CD4-positive, alpha-beta T cell treated with Interleukin-4 for 1 hour (primary cell): ENCODE results near the gene CPSF2.

ENCODE experiments used
- DNase-seq, 2 donors: peaks; one replicate each; pipeline ENCODE4 v3.0.0-alpha.2; 2020 to 2022

The CPSF2 gene

GRCh38 chr14:92121670-92122350, at the start of gene CPSF2, which contains the start of gene NDUFB1:
CPSF2 (plus strand) TSS chr14:92121969; CDS start chr14:92130985, 9,016 bp downstream.
NDUFB1 (minus strand) TSS chr14:92121706; CDS start chr14:92117637, 4,069 bp downstream.
- DNase-seq, result peak; percentile 79 to 88

GRCh38 chr14:92074555-92074954, 47.2 kb upstream of the CPSF2 start:
- no peak for DNase-seq

GRCh38 chr14:92088494-92088893, 33.3 kb upstream of the CPSF2 start:
- DNase-seq, result no peak

- peak; percentile 4 to 17 for DNase-seq
Observed at GRCh38 chr14:92093320-92093719, 28.4 kb upstream of the CPSF2 start.

DNA sequence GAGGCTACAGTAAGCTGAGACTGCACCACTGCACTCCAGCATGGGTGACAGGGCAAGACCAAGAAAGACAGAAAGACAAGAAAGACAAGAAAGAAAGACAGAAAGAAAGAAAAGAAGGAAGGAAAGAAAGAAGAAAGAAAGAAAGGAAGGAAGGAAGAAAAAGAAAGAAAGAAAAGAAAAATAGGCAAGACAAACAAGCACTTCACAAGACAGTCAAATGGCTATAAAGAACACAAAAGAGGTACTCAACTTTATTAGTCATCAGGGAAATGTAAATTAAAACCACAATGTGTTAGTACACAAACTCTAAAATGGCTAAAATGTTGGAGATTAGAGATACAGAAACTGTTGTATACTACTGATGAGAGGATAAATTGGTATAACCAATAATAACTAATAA, 22.0 kb upstream of the CPSF2 start:
- no peak for DNase-seq

- DNase-seq, result no peak
Observed at GRCh38 chr14:92103363-92103989, 18.3 kb upstream of the CPSF2 start.

DNA sequence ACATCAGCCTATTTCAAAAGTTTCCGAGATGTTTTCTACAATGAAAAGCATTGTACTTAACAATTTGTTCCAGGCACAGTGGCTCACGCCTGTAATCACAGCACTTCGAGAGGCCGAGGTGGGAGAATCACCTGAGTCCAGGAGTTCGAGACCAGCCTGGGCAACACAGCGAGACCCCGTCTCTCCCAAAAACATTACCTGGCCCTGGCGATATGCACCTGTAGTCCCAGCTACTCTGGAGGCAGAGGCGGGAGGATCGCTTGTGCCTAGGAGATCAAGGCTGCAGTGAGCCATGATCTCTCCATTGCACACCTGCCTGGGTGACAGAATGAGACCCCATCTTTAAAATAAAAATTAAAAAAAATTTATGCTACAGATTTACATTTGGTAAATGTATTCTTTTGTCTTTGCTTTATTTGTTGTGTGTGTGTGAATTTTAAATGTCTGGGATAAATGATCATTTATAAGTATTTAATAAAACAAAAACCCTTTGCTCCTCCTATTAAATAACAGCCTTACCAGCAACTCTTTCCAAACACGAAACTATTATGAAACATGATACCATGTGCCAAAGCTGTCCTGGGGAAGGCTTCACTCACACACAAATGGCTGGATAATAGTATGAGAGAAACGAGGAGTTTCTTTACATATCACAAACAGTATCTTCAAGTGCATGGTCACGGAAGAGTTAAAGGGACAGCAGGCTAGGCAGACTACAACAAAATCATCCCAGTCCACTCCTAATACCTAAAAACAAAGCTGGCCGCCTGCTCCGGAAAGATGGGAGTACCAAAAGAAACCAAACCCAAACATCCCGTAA, 16.5 kb upstream of the CPSF2 start:
- DNase-seq, result no peak

GRCh38 chr14:92105893-92106142, 16.0 kb upstream of the CPSF2 start:
- DNase-seq, result peak in 1 of 2 donors; percentile 24

DNA sequence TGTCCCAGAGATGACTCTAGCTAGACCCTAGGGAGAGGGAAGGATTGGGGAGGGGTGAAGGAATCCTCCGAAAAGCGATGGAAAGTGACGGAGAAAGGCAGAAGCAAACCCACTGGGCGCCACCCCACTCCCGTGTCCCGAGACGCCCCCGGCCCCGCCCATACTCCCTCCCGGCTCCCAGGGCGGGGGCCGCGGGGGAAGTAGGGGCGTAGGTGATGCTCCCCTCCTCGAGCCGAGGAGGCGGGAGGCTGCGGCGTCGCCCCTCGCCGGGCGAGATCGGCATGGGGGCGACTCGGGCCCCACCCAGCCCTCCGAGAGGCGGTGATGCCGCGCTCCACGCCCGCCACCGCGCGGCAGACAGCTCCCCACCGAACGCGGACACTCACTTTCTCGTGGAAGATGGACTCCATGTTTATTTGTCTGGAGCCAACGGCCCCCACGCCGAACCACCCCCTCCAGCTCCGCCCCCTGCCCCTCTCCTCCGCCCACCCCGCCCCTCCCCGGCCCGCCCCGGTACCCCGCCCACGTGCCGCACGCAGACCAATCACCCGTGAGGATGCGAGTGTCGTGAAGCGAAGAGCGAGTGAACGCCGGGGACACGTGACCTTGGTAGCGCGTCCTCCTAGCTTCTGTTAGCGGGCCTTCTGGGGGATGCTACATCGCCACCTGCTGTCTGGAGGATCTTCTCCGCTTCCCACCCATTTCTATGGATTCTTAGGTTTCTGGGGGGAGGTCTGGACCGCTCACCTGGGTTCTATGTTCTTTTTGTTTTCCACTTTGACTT, 15.4 kb upstream of the CPSF2 start, which contains the start of gene ATXN3:
TSS of gene ATXN3 (minus strand) at position 440 of the 784 bp plus-strand sequence. CDS start at position 410, 30 bp downstream.
- DNase-seq, result peak; percentile 97

DNA sequence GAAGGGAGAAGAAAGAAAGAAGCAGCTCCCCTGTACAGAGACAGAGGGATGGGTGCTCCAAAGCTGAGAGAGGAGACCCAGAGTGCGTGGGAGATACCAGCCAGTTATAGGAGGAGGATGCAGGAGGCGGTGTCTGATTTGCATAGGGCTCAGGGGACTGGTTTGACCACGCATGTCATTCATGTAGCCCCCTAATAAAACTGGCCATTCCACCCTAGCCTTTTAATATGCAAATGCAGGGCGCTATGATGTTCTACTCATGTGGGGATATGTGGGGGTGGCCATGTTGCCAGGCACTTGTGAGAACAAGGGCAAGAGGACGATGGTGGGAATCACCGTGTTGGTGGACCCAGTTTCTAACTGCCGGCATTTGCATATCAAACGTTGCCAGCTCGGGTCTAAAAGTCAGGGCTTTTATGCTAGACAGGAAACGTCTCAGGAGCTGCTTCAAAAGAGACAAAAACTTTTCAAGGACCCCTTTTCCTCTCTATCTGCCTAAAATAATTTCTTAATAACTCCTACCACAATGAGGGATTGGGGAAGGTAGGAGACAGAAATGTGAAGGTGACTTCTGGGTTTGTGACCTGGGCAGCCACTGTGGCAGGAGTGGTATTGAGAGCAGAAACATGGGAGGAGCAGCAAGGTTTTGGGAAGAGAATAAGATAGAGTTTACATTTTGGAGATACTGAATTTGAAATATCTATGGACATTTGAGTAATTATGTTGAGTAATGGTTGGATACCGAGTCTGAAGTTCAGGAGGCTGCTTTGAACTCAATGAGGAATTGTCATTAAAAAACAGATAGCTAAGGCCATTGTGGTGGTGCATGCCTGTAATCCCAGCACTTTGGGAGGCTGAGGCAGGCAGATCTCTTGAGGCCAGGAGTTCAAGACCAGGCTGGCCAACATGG, 13.2 kb upstream of the CPSF2 start:
- DNase-seq, result peak in 1 of 2 donors; percentile 31

GRCh38 chr14:92109490-92109889, 12.3 kb upstream of the CPSF2 start:
- no peak for DNase-seq

DNA sequence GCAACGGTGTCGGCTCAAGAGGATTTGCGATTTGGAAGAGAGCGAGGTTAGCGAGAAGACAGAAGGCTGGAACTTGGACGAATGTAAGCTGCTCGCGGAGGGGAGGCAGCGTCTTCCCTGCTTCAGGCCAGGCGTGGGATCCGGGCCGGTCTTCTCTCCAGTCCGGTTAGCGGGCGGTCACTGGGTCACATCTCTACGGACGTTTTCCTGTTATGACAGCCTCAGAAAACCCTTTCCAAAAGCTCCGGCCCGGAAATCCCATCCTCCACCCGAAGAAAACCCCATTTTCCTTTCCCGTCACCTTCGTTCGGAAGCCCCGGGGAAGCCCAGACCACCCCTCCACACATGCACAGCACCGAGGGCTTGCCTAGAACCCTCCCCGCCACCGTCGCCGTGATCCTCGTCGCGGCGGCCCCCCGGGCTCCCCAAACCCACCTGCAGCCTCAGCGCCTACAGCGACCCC, 531 bp upstream of the CPSF2 start:
- no peak for DNase-seq

DNA sequence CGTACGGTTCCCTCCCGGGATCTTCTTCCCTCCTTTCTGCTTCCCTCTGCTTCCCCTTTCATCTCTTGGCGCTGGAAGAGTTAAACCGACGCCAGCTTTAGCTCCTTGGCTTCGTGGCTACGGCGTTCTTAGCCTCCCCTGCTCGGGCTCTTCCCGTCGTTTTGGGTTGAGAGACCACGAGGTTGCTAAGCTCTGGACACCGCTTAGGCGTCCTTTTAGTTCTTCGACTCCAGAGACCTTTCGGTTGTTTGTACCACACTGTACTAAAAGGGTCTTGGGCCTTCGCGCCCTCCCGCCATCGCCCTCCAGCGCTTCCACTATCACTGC, 545 bp downstream of the CPSF2 start:
- DNase-seq, result peak in 1 of 2 donors; percentile 33

DNA sequence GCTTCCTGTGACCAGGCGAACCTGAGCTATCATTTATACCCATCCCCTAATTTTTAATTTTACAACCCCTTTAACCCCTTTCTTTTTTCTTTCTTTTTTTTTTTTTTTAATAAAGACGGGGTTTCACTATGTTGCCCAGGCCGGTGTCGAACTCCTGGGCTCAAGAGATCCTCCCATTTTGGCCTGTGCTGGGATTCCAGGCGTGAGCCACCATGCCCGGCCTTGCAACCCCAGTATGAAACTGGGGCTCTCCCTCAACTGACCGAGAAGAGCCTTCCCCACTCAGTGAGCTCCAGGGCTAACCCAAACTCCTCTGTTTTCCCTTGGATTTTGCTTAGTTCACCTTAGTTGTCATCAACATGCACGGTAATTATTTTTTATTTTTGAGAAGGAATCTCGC, 992 bp downstream of the CPSF2 start:
- DNase-seq, result no peak

DNA sequence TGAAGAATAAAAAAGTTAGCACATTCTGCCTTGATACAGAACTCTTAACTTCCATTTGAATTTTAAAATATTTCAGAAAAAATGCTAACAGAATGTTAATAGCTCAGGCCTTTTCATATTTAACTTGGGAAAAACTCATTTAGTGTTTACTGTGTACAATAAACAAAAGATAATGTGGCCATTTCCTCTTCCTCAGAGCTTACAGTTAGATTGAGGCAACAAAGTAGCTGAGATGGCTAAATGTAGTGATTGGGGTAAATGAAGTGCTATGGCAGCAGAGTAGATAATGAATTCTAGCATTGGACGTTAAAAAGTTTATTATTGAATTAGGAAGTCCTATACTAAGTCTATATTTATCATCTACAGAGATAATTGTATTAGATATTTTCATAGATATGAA, 12.7 kb downstream of the CPSF2 start:
- no peak for DNase-seq

DNA sequence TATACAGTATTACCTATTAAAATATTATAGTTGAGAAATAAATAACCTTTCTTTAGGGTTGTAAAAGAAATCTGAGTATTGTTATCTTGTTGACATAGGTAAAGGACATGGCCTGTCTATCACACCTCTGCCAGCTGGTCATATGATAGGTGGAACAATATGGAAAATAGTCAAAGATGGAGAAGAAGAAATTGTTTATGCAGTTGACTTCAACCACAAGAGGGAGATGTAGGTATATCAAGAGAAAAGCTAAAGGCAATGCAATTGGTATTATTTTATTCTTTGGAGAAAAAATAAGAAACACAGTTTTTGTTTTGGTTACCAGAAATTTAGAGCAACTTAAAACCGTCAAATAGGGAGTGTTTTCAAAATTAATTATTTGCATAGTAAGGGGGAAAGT, 13.5 kb downstream of the CPSF2 start:
- peak in 1 of 2 donors; percentile 38 for DNase-seq

- no peak for DNase-seq
Observed at GRCh38 chr14:92143309-92143708, 21.5 kb downstream of the CPSF2 start.

GRCh38 chr14:92143962-92144361, 22.2 kb downstream of the CPSF2 start:
- DNase-seq, result no peak

DNA sequence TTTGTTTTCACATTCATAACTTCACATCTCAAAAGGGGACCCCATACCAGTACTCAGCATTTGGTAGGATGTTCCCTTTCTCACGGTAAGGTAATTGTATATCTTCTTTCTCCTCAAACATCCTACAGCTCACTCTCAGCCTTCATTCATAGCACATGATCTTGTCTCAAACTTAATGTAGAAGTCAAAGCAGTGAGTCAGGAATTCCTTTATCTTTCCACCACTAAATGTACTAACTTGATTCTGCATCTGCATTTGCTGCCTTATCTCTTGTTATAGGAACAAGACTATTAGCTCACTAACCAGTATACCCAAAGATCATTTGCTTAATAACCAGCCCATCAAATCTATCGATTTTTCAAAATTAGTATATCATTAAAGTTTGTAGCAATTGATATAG, 22.9 kb downstream of the CPSF2 start:
- DNase-seq, result no peak

DNA sequence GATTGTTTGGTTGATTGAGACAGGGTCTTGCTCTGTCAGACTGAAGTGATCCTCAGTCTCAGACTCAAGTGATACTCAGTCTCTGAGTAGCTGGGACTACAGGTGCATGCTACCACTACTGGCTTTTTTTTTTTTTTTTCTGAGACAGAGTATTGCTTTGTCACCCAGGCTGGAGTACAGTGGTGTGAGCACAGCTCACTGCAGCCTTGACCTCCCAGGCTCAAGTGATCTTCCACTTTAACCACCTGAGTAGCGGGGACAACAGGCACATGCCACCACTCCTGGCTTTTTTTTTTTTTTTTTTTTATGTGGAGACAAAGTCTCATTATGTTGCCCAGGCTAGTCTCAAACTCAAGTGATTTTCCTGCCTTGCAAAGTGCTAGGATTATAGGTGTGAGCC, 31.8 kb downstream of the CPSF2 start:
- no peak for DNase-seq

- DNase-seq, result no peak
Observed at GRCh38 chr14:92154283-92154942, 32.6 kb downstream of the CPSF2 start.
